ENCODE measurements around the gene GSE1. TPM values are rescaled to one million over a fixed set of nuclear protein-coding genes. Genes with fewer than 3 reads are reported as not detected.

The GSE1 gene
- total and polyA plus RNA-seq, 2 donors from 2014 or later, result 9.5 to 92.8 TPM

DNA sequence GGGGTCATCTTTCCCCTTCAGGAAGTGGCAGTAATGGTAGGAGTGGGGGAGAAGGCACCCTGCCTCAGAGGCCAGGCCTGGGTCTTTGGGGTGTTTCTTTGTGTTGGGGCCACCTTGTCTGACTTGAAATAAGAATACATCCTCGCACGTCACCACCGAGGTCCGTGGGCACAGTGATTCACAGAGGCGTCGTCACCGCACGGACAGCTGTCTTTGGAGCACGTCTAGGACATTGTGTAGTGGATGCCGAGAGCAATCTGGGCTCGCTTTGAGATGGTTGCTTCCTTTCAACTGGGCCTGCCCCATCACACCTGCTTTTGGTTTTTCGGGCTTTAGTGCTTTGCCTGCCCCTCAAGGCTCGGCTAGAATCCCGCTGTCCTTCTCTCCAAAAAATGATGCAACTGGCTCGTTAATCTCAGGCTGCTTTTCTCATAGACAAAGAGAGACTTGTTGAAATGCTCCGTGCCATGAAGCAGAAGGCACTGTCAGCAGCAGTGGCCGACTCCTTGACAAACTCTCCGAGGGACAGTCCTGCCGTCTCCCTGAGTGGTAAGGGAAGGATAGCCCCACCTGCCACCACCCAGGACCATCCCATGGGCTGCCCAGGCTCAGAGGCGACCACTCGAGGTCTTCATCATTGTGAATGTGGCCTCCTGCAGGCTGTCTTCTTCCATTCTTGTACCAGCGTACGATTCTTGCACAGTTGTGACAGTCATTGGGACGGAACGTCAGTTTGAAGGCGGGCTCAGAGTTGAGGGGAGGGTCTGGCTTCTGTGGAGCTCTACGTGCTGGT is 51.7 kb downstream of the GSE1 start:
- H3K4me1 ChIP-seq (ENCODE audit: control insufficient read depth in 2 of 3, insufficient read depth in 2 of 3, low read depth in 1 of 3, low read length in 3 of 3), result peaks cover 0 to 3% (median 0%) of the 10 kb centered on the region in 3 donors
- H3K36me3 ChIP-seq (ENCODE audit: control insufficient read depth in 2 of 3, insufficient read depth in 3 of 3, low read length in 3 of 3), result peaks cover 2 to 78% (median 56%) of the 10 kb centered on the region in 3 donors
- TF ChIP-seq, protein P1, sequence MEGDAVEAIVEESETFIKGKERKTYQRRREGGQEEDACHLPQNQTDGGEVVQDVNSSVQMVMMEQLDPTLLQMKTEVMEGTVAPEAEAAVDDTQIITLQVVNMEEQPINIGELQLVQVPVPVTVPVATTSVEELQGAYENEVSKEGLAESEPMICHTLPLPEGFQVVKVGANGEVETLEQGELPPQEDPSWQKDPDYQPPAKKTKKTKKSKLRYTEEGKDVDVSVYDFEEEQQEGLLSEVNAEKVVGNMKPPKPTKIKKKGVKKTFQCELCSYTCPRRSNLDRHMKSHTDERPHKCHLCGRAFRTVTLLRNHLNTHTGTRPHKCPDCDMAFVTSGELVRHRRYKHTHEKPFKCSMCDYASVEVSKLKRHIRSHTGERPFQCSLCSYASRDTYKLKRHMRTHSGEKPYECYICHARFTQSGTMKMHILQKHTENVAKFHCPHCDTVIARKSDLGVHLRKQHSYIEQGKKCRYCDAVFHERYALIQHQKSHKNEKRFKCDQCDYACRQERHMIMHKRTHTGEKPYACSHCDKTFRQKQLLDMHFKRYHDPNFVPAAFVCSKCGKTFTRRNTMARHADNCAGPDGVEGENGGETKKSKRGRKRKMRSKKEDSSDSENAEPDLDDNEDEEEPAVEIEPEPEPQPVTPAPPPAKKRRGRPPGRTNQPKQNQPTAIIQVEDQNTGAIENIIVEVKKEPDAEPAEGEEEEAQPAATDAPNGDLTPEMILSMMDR (IDR thresholded peaks at IDR 0.05; ENCODE audit: borderline replicate concordance, extremely low read depth, insufficient read depth), result no peak
- H3K4me3 ChIP-seq (ENCODE audit: low read length in 3 of 3), result no peak overlapping the region
- FAIRE-seq (no peak), DNase-seq (peak in 1 of 5 donors; percentile 35)
- H3K9me3 ChIP-seq (ENCODE audit: control insufficient read depth in 2 of 3, insufficient read depth in 1 of 3, low read length in 3 of 3), result no peaks in the 10 kb centered on the region
- H3K9ac ChIP-seq (ENCODE audit: low read length in 3 of 3), result no peak overlapping the region
- H3K27ac ChIP-seq (ENCODE audit: low read depth in 2 of 2, low read length in 2 of 2), result no peak overlapping the region
- H3K27me3 ChIP-seq (ENCODE audit: control insufficient read depth, insufficient read depth, low read length), result no peaks in the 10 kb centered on the region
- intact Hi-C loops (cut with DNase I), result no loop called here

DNA sequence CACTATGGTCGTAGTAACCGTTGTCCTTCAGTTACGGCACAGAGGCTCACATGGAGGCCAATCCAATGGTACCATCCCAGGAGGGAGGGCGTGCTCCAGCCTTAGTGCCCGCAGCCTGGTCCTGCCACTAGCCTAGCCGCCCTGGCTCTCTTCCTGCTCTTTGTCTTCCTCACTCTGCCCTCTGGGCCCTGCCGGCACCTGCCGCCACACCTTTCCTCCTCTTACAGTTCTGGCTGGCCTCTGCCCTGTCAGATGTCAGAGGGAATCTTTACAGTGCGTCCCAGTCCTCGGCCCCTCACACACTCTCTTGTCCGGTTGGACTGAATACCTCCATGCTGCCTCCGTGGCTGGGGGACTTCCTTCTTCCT is 52.2 kb downstream of the GSE1 start:
- Histone ChIP-seq H3K27ac (ENCODE audit: low read depth in 2 of 2, low read length in 2 of 2) (no peak overlapping the region), H3K9me3 (ENCODE audit: control insufficient read depth in 2 of 3, insufficient read depth in 1 of 3, low read length in 3 of 3) (no peaks in the 10 kb centered on the region), H3K27me3 (ENCODE audit: control insufficient read depth, insufficient read depth, low read length) (no peaks in the 10 kb centered on the region), H3K4me1 (ENCODE audit: control insufficient read depth in 2 of 3, insufficient read depth in 2 of 3, low read depth in 1 of 3, low read length in 3 of 3) (no peaks in the 10 kb centered on the region), H3K4me3 (ENCODE audit: low read length in 3 of 3) (no peak overlapping the region), H3K9ac (ENCODE audit: low read length in 3 of 3) (no peak overlapping the region), H3K36me3 (ENCODE audit: control insufficient read depth in 2 of 3, insufficient read depth in 3 of 3, low read length in 3 of 3) (peaks cover 2 to 82% (median 58%) of the 10 kb centered on the region in 3 donors)
- FAIRE-seq (no peak), DNase-seq (peak in 1 of 5 donors; percentile 45)
- TF ChIP-seq, protein P1 (IDR thresholded peaks at IDR 0.05; ENCODE audit: borderline replicate concordance, extremely low read depth, insufficient read depth), result no peak
- intact Hi-C loops (cut with DNase I), result no loop called here

DNA sequence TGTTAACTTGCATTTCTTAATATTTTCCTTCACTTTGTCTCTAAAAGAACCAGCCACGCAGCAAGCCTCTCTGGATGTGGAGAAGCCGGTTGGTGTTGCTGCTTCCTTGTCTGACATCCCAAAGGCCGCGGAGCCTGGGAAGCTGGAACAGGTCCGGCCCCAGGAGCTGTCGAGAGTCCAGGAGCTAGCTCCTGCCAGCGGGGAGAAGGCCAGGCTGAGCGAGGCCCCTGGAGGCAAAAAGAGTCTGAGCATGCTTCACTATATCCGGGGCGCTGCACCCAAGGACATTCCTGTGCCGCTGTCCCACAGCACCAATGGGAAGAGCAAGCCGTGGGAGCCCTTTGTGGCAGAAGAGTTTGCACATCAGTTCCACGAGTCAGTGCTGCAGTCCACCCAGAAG is 52.8 kb downstream of the GSE1 start:
- no peaks in the 10 kb centered on the region for H3K4me1 ChIP-seq (ENCODE audit: control insufficient read depth in 2 of 3, insufficient read depth in 2 of 3, low read depth in 1 of 3, low read length in 3 of 3)
- H3K36me3 ChIP-seq (ENCODE audit: control insufficient read depth in 2 of 3, insufficient read depth in 3 of 3, low read length in 3 of 3), result peaks cover 2 to 88% (median 58%) of the 10 kb centered on the region in 3 donors
- TF ChIP-seq, protein P1 (IDR thresholded peaks at IDR 0.05; ENCODE audit: borderline replicate concordance, extremely low read depth, insufficient read depth), result no peak
- DNase-seq (peak in 1 of 5 donors; percentile 63), FAIRE-seq (no peak)
- intact Hi-C loops (cut with DNase I), result no loop called here
- no peak overlapping the region for H3K4me3 ChIP-seq (ENCODE audit: low read length in 3 of 3)
- no peak overlapping the region for H3K9ac ChIP-seq (ENCODE audit: low read length in 3 of 3)
- H3K27me3 ChIP-seq (ENCODE audit: control insufficient read depth, insufficient read depth, low read length), result no peaks in the 10 kb centered on the region
- no peak overlapping the region for H3K27ac ChIP-seq (ENCODE audit: low read depth in 2 of 2, low read length in 2 of 2)
- no peaks in the 10 kb centered on the region for H3K9me3 ChIP-seq (ENCODE audit: control insufficient read depth in 2 of 3, insufficient read depth in 1 of 3, low read length in 3 of 3)

All from kidney (tissue), 14 donors.